NCI-H748 (cell line): ENCODE measurements around the gene RBCK1.

ENCODE experiments used
- DNase-seq: peaks from one replicate; lab custom pipeline; 2025; ENCODE audit not compliant: unreplicated experiment; lab: John Stamatoyannopoulos, UW

The RBCK1 gene

DNA sequence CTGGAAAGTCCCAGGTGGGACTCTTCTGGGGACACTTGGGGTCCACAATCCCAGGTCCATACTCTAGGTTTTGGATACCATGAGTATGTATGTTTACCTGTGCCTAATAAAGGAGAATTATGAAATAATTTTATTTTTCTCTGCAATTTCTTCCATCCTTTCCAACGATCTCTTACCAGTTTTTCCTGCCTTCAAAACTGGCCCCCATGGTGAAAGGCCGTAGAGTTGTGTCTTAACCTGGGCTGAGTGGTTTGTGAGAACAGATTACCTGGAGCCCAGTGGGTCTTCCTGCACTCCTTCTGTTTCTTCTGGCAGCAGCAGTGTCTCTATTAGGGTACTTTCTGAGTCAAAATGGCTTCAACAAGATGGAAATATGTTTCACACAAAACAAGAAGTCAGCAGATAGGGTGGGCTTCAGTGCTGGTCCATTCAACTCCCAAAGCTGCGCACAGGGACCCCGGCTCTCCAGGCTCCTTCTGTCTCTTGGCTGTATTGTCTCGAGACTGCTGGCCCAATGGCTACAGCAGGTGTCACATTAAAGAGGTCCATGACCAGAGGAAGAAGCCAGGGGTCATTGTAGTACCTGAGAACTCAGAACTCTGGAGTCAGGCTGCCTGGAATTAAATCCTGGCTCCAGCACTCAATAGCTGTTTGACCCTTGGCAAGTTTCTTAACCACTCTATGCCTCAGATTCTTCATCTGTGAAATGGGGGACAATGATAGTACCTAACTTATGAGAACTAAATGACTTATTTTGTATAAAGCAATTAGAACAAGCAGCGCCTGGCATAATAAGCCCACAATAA is 10.5 kb upstream of the RBCK1 start:
- no peak for DNase-seq

- no peak for DNase-seq
Observed at GRCh38 chr20:399182-399707, 8.9 kb upstream of the RBCK1 start.

- DNase-seq = no peak
Observed at GRCh38 chr20:400128-400453, 8.0 kb upstream of the RBCK1 start.

GRCh38 chr20:400454-401275 is 7.4 kb upstream of the RBCK1 start:
- DNase-seq = no peak

GRCh38 chr20:401682-402495 is 6.2 kb upstream of the RBCK1 start:
- DNase-seq = peak; percentile 36

DNA sequence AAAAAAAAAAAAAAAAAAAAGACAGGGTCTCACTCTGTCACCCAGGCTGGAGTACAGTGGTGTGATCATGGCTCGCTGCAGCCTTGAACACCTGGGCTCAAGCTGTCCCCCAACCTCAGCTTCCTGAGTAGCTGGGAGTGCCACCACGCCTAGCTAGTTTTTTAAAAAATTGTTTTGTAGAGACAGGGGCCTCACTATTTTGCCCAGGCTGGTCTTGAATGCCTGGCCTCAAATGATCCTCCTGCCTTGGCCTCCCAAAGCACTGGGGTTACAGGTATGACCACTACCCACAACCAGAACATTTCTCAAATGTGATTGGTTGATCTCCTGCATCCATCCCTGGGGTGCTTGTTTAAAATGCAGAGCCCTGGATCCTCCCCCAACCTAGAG is 5.6 kb upstream of the RBCK1 start:
- DNase-seq = no peak

- DNase-seq = no peak
Observed at GRCh38 chr20:402898-403581, 5.1 kb upstream of the RBCK1 start.

DNA sequence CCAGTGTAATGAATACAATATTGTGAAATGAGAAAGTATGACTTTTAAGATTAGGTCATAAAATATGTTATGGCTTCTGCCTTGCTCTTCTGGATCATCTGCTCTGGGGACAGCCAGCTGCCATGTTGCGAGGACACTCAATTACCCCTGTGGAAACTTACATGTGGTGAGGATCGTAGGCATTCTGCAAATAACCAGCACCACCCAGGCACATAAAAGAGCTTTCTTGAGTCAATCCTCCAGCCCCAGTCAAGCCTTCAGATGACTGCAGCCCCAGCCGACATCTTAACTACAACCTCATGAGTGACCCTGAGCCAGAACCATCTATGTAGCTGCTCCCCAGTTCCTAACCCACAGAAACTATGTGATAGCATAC is 4.5 kb upstream of the RBCK1 start:
- DNase-seq = no peak

GRCh38 chr20:404088-404487 is 4.0 kb upstream of the RBCK1 start:
- no peak for DNase-seq

- DNase-seq = no peak
Observed at GRCh38 chr20:406200-407132, 1.6 kb upstream of the RBCK1 start.

DNA sequence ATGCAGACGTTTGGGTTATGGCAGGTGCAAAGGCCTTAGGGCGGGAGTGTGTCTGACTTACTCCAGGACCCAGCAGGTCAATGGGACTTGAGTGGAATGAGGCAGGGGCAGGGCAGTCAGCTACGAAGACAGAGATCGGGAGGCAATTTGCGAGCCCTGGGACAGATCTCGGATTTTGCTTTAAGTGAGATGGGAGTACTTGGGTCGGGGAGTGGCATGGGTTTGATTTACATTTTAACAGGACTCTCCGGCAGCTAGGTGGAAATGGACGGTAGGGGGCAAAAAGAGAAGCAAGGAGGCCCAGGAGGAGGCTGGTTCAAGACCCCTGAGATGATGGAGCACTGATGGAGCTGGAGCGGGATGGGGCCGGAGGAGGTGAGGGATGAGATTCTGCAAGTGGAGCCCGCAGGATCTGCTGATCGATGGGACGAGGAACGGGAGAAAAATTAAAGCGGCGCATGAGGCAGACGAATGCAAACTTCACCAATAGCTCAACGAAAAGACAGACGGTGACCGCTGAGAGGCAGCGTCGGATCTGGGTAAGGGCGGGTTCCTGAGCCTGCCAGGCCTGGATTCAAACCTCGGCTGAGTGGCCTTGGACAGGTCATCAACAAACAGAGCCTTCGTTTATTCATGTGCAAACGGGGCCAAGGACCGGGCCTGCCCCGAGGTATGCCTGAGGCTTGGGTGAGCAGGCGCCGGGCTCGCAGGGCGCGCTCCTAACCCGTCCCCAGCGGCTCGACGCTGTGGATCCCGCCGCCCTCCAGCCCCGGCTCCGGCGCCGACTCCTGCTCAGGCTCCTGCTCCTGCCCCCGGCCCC is 756 bp upstream of the RBCK1 start:
- peak; percentile 90 for DNase-seq

GRCh38 chr20:408843-409696 is 971 bp downstream of the RBCK1 start:
- DNase-seq = peak; percentile 49

GRCh38 chr20:409697-410559 is 1.8 kb downstream of the RBCK1 start:
- DNase-seq = no peak

DNA sequence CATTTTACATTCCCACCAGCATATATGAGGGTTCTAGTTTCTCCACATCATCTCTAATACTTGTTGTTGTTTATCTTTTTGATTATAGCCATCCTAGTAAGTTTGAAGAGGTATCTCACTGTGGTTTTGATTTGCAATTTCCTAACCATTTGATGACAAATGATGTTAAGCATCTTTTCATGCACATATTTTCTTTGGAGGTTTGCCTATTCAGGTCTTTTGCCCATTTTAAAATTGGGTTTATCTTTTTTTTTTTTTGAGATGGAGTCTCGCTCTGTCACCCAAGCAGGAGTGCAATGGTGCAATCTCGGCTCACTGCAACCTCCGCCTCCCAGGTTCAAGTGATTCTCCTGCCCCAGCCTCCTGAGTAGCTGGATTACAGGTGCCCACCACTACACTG is 4.0 kb downstream of the RBCK1 start:
- no peak for DNase-seq

DNA sequence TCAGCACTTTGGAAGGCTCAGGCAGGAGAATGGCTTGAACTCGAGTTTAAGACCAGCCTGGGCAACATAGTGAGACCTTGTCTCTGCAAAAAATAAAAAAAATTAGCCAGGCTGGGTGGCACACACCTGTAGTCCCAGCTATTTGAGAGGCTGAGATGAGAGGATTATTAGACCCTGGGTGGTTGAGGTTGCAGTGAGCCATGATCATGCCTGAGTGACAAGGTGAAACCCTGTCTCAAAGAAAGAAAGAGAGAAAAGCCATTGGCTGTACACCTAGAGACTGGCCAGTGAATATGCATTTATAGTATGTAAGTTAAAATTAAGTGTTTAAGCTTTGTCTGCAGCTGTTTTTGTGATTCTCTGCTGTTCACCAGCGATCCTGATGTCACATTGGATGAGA is 6.1 kb downstream of the RBCK1 start:
- DNase-seq = no peak

DNA sequence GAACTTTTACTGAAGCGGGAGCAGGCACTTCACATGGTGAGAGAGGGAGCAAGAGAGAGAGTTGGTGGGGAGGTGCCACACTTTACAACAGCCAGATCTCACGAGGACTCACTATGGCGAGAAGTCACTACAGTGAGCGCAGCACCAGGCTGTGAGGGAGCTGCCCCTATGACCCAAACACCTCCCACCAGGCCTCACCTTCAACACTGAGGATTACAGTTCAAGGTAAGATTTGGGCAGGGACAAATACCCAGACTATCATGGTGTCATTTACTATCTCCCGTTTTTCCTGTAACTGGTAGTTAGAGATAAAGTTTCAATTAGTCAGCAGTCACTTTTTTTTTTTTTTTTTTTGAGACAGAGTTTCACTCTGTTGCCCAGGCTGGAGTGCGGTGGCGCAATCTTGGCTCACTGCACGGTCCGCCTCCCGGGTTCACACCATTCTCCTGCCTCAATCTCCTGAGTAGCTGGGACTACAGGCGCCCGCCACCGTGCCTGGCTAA is 7.8 kb downstream of the RBCK1 start:
- DNase-seq = no peak
